HG03342 (cell line): ENCODE data around the gene SEC31A.
"Not testable (repeated sequence)": the region's sequence is repeated elsewhere in the genome, so short reads cannot be mapped to it uniquely, and the experiment has no call there.

Source experiments
- ATAC-seq: cut with Tn5 transposase; IDR thresholded peaks from one replicate; pipeline ENCODE4 v1.9.1; 2021; ENCODE audit warnings: mild to moderate bottlenecking, moderate library complexity; ENCODE audit not compliant: unreplicated experiment

The SEC31A gene

DNA sequence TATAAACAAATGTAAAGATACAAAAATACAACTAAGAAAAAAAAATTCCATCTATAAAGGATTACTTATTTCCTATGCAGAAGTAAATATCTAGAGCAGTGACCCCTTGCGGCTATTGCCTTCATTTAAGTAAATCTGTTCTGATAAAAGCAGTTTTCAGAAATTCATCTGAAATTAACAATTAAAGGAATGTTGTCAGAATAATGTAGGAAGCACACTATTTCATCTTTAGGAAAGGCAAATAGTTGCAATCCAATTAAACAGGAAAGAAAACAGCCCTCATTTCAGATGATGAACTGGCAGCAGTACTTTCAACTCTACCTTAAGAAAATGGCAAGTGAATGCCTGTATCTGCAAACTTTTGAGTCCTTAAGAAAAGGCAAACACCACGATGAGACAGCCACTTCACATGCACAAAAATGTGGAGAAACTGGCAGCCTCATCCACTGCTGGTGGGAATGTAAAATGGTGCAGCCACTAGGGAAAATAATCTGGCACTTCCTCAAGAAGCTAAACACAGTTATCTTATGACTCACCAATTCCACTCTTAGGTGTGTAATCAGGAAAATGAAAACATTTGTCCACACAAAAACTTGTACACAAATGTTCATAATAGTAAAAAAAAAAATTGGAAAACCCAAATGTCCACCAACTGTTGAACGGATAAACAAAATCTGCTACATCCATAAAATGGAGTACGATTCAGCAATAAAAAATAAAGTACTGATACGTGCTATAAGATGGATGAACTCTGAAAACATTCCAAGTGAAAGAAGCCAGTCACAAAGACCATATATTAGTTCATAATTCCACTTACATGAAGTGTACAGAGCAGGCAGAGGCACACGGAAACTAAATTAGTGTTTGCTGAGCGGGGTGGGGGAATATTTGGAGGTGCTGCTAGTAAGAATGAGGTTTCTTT, 7.6 kb upstream of the SEC31A start:
- no peak for ATAC-seq

- ATAC-seq, result no peak
Observed at GRCh38 chr4:82896755-82897154, 5.8 kb upstream of the SEC31A start.

DNA sequence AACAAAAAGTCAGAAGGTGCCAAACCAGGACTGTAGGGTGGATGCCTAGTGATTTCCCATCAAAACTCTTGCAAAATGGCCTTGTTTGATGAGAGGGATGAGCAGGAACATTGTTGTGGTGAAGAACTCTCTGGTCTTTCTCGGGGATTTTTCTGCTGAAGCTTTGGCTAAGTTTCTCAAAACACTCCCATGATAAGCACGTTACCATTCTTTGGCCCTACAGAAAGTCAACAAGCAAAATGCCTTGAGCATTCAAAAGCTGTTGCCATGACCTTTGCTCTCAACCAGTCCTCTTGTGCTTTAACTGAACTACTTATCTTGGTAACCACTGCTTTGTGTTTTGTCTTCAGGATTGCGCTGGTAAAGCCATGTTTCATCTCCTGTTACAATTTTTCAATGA, 3.0 kb upstream of the SEC31A start:
- ATAC-seq, result no peak

DNA sequence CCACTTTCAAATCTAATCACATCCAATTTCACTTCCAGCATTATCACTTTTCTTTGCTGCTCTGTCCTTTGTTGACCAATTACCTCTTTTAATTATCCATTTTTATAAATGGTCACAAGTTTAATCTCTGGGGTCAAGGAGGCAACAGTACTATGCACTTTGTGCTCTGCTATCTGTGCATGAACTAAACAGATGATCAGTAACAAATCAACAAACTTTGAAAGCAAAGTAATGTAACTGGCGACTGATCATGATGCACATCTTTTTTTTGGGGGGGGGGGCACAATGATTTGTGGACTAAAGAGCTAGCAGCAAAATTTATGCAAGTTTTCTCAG, 1.5 kb upstream of the SEC31A start:
- no peak for ATAC-seq

- ATAC-seq, result no peak
Observed at GRCh38 chr4:82891707-82892466, 934 bp upstream of the SEC31A start.

DNA sequence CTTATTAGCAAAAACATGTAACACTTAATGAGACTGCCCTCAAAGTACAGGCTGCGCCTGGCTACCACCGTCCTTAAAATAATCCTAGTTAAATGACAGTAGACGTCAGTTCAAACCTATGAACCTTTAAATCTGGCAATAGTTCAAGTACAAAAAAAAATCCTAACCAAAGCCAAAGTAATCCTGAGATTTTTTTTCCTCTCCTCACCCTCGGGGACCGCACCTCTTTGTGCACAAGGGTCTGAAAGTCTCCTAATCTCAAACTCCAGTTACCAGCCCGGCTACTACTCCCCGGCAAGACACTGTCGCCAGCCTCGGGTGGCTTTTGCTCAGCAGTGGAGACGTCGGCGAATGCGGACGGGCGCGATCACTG, 439 bp downstream of the SEC31A start:
- no peak for ATAC-seq

GRCh38 chr4:82889287-82889686, 1.7 kb downstream of the SEC31A start:
- no peak for ATAC-seq

DNA sequence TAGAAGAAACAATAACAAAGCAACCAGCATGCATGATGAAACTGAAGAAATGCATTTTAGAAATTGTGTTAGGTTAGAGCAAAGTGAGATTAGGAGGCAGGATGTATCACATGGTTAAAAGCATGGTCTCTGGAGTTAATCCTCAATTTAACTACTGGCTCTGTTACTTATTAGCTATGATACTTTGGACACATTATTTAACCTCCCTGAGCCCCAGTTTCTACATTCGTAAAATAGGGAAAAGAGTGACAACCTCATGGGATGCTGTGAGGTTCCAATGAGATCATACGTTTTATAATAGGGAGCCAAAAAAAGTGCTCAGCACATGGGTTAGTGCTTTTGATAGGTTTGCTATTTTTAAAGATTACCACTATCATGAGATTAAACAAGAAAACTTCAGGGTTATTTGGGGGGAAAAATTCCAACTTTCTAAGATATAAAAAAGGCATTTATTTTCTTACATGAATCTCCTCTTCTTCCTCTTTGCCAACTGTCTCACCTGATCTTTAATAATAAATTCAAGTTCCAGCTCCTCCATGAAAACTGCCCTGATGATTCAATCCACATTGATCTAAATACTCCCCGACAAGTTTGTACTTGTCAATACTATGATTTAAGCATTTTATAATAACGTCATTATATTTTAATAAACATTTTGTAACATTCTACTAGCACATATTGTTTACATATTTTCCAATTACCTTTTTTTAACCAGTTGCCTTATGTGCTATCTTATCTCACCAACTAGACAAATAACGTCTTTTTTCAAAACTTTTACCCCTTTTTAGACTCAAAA, 4.6 kb downstream of the SEC31A start:
- ATAC-seq, result no peak

GRCh38 chr4:82885410-82885809, 5.5 kb downstream of the SEC31A start:
- no peak for ATAC-seq

- no peak for ATAC-seq
Observed at GRCh38 chr4:82868572-82868971, 22.4 kb downstream of the SEC31A start.

DNA sequence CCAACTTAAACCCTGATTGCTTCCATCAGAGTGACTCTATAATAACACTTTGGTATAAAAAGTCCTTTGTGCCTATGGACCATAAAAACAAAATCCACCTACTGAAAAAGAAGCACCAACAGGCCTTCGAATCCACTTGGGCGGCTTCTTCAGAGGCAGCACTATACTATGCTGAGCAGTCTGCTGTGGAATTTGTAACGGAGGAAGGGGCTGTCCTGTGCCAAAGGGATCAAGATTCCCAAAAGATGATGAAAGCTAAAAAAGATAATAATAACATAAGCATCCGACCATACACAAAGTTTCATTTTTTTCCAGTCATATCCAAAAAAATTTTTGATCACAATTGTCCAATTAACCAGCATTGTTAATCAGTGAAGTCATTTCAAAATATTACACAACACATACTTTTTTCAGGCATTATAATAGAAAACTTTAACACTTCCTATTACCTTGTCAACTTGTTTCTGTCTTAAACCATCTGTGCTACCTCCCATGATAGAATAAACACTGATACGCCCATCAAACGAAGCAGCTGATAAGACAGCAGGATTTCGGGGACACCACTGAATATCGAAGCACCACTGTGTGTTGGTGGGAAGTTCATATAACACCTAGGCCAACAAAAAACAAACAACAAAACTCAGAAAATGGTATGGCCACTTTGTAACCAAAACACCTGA, 24.1 kb downstream of the SEC31A start:
- ATAC-seq, result no peak

DNA sequence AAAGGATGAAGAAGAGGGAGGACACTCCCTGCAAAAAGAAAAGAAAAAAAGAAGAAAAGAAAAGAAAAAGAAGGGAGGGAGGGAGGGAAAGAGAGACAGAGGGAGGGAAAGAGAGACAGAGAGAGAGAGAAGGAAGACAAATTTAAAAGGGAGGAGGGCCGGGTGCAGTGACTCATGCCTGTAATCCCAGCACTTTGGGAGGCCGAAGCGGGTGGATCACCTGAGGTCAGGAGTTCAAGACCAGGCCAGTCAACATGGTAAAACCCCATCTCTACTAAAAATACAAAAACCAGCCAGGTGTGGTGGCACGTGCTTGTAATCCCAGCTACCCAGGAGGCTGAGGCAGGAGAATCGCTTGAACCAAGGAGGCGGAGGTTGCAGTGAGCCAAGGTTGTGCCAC, 24.9 kb downstream of the SEC31A start:
- not testable (repeated sequence) for ATAC-seq

DNA sequence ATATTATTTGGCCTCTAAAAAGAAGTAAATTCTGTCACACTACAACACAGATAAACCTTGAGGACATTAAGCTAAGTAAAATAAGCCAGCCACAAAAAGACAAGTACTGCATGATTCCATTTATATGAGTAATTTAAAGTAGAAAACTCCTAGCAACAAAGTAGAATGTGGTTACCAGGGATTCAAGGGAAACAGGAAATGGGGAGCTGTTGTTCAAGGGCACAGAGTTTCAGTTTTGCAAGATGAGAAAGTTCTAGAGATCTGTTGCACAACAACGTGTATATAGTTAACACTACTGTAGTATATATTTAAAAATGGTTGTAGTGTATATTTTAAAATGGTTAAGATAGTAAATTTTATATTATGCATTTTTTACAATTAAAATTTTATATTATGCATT, 25.4 kb downstream of the SEC31A start:
- no peak for ATAC-seq

DNA sequence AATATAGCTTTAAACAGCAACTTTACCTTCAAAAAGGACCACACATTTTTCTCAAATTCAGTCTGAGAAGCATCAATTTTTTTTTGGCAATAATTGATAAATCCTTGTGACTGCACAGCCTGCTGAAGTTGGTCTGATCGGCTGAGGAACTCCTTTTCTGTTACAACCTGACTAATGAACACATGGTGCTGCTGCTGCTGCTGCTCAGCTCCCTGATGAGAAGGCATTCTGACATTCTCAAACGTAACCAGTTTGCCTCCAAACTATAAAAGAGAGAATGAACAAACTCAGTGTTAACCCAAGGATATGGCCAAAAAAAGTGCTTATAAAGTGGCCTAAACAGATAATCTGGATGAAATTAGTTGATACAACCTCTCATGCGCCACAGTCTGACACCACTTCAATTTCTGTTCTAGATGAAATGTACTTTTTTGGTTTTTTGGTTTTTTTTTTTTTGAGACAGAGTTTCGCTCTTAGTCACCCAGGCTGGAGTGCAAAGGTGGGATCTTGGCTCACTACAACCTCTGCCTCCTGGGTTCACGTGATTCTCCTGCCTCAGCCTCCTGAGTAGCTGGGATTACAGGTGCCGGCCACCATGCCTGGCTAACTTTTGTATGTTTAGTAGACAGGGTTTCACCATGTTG, 26.5 kb downstream of the SEC31A start:
- ATAC-seq, result no peak

DNA sequence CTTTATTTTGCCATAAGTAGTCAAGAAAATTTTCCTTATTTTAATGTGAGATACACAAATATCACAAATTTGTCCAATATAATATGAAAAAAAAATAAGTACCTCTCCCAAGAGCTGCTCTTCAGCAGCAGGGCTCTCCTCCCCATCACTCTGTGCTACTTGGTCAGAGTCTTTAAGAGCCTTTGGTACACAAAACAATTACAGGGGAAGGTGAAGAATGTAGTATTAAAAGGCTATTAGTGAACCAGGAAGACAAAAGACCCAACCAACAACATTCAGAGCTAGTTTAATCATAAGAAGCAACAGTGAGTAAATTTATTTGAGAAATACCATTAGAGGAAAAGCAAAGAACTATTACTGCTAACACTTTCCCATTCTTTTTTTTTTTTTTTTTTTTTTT, 29.4 kb downstream of the SEC31A start:
- ATAC-seq, result no peak

DNA sequence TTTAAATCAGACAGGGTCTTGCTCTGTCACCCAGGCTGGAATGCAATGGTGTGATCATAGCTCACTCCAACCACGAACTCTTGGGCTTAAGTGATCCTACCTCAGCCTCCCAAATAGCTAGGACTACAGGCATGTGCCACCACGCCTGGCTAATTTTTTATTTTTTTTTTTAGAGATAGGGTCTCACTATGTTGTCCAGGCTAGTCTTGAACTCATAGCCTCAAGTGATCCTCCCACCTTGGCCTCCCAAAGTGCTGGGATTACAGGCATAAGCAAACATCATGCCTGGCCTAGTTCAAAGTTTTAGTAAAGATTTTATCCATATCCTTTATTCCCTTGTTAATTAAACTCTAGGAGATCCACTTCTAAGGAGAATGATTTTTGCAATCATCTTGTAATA, 30.5 kb downstream of the SEC31A start:
- ATAC-seq, result not testable (repeated sequence)

DNA sequence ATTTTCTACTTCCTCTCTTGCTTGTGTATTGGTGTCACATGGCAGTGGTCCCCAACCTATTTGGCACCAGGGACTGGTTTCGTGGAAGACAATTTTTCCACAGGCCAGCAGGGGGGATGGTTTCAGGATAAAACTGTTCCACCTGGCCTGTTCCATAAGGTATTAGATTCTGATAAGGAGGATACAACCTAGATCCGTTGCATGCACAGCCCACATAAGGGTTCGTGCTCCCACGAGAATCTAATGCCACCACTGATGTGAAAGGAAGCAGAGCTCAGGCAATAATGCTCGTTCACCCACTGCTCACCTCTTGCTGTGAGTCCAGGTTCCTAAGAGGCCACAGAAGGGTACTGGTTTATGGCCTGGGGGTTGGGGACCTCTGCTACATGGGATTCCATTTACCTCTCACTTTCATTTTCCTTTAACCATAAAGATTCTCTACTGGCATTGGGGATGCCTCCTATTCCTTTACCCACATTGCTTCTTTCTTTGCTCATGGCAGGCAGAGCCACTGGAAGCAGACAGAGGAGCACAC, 38.1 kb downstream of the SEC31A start:
- ATAC-seq, result no peak

GRCh38 chr4:82851885-82852750, 38.8 kb downstream of the SEC31A start:
- no peak for ATAC-seq

GRCh38 chr4:82851318-82851717, 39.6 kb downstream of the SEC31A start:
- no peak for ATAC-seq
